PC-9 (cell line): ENCODE data around the gene CD2. TPM values are rescaled to one million over a fixed set of nuclear protein-coding genes. Genes with fewer than 3 reads are reported as not detected.

Experiments
- BruUV-seq: library from RNA; stranded (reverse); fragments of 400-500 nt; replicated peaks from 2 replicates; lab custom pipeline; 2021; lab: Mats Ljungman, UMichigan
- CTCF ChIA-PET: fragments of 300-600 bp; sonication (Branson Sonifier 250); formaldehyde crosslinking; loops from one replicate; lab custom pipeline; 2022; ENCODE audit warnings: antibody characterized with exemption; lab: Charles Lee
- POLR2A ChIA-PET: fragments of 300-600 bp; sonication (Branson Sonifier 250); formaldehyde crosslinking; loops from one replicate; lab custom pipeline; 2022; ENCODE audit warnings: antibody characterized with exemption; ENCODE audit not compliant: unreplicated experiment; lab: Charles Lee
- DNase-seq, 2 experiments: peaks; one replicate each; pipeline versions ENCODE4 v3.0.0 to v3.0.0-alpha.2; 2015 to 2022; ENCODE audit warnings: mixed read lengths in 1 of 2
- H2AFZ ChIP-seq: fragments of 200-600 bp; sonication (generic); 2 replicates; pipeline ENCODE4 v1.8.1; 2017; ENCODE audit warnings: antibody characterized with exemption
- H3F3A ChIP-seq: fragments of 200-600 bp; sonication (generic); 2 replicates; pipeline ENCODE4 v1.8.1; 2017; ENCODE audit warnings: antibody characterized with exemption, mild to moderate bottlenecking, low read depth; ENCODE audit not compliant: insufficient read depth
- H3K27ac ChIP-seq: fragments of 200-600 bp; sonication (generic); 2 replicates; pipeline ENCODE4 v1.6.1; 2016; ENCODE audit warnings: mixed run types
- H3K27me3 ChIP-seq: fragments of 200-600 bp; sonication (generic); 2 replicates; pipeline ENCODE4 v1.6.1; 2016; ENCODE audit warnings: low read depth, mixed run types; ENCODE audit not compliant: insufficient read depth
- H3K36me3 ChIP-seq: fragments of 200-600 bp; sonication (generic); 2 replicates; pipeline ENCODE4 v1.6.1; 2016; ENCODE audit warnings: low read depth, mixed run types
- H3K4me1 ChIP-seq: fragments of 200-600 bp; sonication (generic); replicated peaks from 2 replicates; pipeline ENCODE4 v1.6.1; 2016; ENCODE audit warnings: mixed run types; ENCODE audit not compliant: insufficient read depth
- H3K4me2 ChIP-seq: fragments of 200-600 bp; sonication (generic); 2 replicates; pipeline ENCODE4 v1.6.1; 2017; ENCODE audit warnings: mixed run types
- H3K4me3 ChIP-seq: fragments of 200-600 bp; sonication (generic); 2 replicates; pipeline ENCODE4 v1.6.1; 2016; ENCODE audit warnings: mixed run types
- H3K79me2 ChIP-seq: fragments of 200-600 bp; sonication (generic); 2 replicates; pipeline ENCODE4 v1.6.1; 2017; ENCODE audit warnings: low read depth, mixed run types
- H3K9me2 ChIP-seq: fragments of 200-600 bp; sonication (generic); 2 replicates; pipeline ENCODE4 v1.8.1; 2017; ENCODE audit warnings: mild to moderate bottlenecking; ENCODE audit not compliant: insufficient read depth
- H3K9me3 ChIP-seq: fragments of 200-600 bp; sonication (generic); 2 replicates; pipeline ENCODE4 v1.8.1; 2016; ENCODE audit warnings: low read depth; ENCODE audit not compliant: insufficient read depth
- H4K20me1 ChIP-seq: fragments of 200-600 bp; sonication (generic); 2 replicates; pipeline ENCODE4 v1.8.1; 2017; ENCODE audit not compliant: insufficient read depth
- EZH2 ChIP-seq: fragments of 200-600 bp; sonication (generic); IDR thresholded peaks from 2 replicates; pipeline ENCODE4 v1.8.0; 2017; ENCODE audit warnings: antibody characterized with exemption, low read depth
- intact Hi-C: fragments of 100-400 bp; cut with micrococcal nuclease; formaldehyde crosslinking; loops from one replicate; pipeline ENCODE4 v1.10.0; 2022; ENCODE audit not compliant: unreplicated experiment
- total RNA-seq: library from RNA; stranded (reverse); gene quantifications from 2 replicates; pipeline ENCODE4 v1.2.3, GENCODE V29; 2021
- TF ChIP-seq, protein P1 (sequence below): fragments of 200-600 bp; sonication (generic); conservative IDR thresholded peaks from 2 replicates; pipeline ENCODE4 v1.6.1; 2017; ENCODE audit warnings: mixed run types, antibody characterized with exemption, mild to moderate bottlenecking, moderate library complexity

The CD2 gene
- total RNA-seq, 1 experiment from 2014 or later: not detected

DNA sequence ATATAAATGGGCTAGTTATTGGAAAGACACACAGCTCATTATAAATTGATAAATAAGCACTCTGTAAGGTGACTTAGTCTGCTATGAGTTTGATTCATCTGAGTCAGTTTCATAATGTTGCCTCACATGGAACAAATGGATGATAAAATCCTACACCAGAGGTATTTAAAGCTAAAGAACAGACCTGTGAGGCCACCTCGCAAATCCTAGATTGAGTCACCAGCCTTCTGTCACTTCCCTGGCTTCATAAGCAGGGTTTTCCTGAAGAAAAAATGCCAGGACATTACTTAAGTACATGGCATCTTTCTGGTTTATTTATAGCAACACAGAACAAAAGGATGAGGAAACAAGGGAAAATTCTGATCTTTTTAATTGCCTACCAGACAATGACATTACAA lies 18.4 kb downstream of the CD2 start:
- intact Hi-C loops: no loop called here
- Histone ChIP-seq H3F3A (peaks cover 8% of the 10 kb centered on the region; the same call in 1 of the 2 replicates), H3K27me3 (no peaks in the 10 kb centered on the region), H4K20me1 (no peaks in the 10 kb centered on the region), H3K9me3 (no peaks in the 10 kb centered on the region), H3K4me1 (peaks cover 13% of the 10 kb centered on the region), H3K27ac (0 out of 2 replicates have a peak overlapping the region, but pooled peaks have one; percentile 5), H2AFZ (no peak overlapping the region), H3K9me2 (no peaks in the 10 kb centered on the region), H3K79me2 (no peaks in the 10 kb centered on the region), H3K4me3 (no peak overlapping the region), H3K36me3 (no peaks in the 10 kb centered on the region), H3K4me2 (0 out of 2 replicates have a peak overlapping the region, but pooled peaks have one; percentile 9)
- TF ChIP-seq, protein P1, sequence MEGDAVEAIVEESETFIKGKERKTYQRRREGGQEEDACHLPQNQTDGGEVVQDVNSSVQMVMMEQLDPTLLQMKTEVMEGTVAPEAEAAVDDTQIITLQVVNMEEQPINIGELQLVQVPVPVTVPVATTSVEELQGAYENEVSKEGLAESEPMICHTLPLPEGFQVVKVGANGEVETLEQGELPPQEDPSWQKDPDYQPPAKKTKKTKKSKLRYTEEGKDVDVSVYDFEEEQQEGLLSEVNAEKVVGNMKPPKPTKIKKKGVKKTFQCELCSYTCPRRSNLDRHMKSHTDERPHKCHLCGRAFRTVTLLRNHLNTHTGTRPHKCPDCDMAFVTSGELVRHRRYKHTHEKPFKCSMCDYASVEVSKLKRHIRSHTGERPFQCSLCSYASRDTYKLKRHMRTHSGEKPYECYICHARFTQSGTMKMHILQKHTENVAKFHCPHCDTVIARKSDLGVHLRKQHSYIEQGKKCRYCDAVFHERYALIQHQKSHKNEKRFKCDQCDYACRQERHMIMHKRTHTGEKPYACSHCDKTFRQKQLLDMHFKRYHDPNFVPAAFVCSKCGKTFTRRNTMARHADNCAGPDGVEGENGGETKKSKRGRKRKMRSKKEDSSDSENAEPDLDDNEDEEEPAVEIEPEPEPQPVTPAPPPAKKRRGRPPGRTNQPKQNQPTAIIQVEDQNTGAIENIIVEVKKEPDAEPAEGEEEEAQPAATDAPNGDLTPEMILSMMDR: no peak
- no peak for TF ChIP-seq EZH2
- ChIA-PET POLR2A (no interaction called here), CTCF (interaction anchor here (0.6 kb wide), 3 partner anchors 16 to 628 kb away, joined by 5 to 6 read pairs (median 5); no protein-coding TSS in a partner anchor)
- DNase-seq: peak in 1 of 2 experiments; percentile 72
- no TSS peak for BruUV-seq

DNA sequence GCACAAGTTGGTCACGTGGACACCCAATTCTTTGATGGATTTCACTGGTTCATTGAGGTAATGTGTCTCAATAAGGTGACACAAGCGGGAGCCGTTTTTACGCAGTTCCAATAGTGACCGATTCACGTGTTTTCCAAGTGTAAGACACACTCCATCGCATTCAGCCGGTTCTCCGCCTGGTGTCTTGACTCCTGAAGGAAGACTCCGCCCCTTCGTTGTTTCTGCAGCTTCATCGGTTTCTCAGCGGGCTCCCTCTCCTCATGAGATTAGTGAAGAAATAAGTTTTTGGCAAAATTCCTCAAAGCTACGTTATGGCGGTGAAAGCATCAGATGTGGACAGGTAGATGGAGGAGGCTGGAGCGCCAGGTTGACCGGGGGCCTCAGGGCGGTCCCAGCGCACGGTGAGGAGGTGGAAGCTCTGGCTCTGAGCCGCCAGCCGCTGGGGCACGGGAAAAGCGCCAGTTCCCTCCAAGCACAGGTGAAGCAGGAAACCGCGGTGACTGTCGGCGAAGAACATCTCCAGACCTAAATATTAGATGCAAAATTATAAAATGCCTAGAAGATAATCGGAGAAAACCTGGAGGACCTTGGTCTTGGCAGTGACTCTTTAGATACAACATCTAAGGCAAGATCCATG lies 21.0 kb downstream of the CD2 start:
- Histone ChIP-seq H3K36me3 (no peaks in the 10 kb centered on the region), H3K9me3 (no peaks in the 10 kb centered on the region), H3K9me2 (no peaks in the 10 kb centered on the region), H3K4me3 (no peak overlapping the region), H4K20me1 (no peaks in the 10 kb centered on the region), H3K79me2 (no peaks in the 10 kb centered on the region), H3K4me2 (no peak overlapping the region), H3F3A (peaks cover 8% of the 10 kb centered on the region; the same call in 1 of the 2 replicates), H3K27me3 (no peaks in the 10 kb centered on the region), H3K27ac (no peak overlapping the region), H2AFZ (no peak overlapping the region), H3K4me1 (peaks cover 20% of the 10 kb centered on the region)
- ChIA-PET CTCF (no interaction called here), POLR2A (no interaction called here)
- intact Hi-C loops: no loop called here
- no TSS peak for BruUV-seq
- TF ChIP-seq EZH2: no peak
- TF ChIP-seq, protein P1: no peak
- no peak for DNase-seq

DNA sequence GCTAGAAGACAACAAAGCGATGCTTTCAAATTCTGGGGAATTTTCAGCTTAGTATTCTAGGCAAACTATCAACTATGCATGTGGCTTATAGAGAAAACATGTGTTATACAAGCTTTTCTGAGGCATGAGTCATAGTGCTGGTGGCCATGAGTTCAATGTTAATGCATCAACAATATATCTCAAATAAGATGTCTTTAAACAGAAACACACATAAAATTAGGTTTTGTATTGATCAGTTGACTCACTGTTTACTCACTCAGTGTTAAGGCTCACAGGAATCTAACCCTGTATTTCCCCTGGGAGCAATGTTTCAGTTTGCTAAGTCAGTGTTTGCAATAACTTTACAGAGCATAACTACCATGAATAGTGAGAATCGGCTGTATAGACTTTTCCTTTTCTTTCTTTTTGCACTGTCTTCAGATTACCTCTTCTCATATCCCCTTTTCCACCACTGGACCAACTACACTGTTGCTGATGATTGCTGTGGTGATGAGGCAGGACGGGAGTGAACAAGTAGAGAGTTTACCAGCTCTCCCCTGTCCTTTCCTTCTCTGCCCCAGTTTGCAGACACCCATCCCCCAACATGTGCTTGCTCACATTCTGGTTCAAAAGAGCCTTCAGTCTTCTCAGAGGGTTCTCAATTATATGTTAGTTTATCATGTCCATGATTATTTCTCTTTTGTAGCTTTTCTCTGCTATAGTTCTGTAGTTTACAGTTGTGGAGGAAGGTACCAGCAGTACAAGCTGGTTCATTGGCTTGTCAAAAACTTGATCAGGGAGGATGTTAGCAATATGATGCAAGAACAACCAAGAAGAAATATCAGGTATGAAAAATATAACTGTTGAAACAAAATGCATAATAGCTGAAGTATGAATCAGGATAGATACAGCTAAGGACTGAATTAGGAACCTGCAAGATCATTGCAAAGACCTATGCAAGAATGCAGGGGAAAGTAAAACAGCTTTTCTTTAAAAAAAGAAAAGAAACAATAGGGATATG lies 23.9 kb downstream of the CD2 start:
- CTCF ChIA-PET: no interaction called here
- BruUV-seq: no TSS peak

More for the DNA sequence above, 23.9 kb downstream of the CD2 start:
- Histone ChIP-seq H3K4me2 (0 out of 2 replicates have a peak overlapping the region, but pooled peaks have one; percentile 4), H3K4me1 (peaks cover 11% of the 10 kb centered on the region; the same call in 1 of the 2 replicates), H3K9me2 (no peaks in the 10 kb centered on the region), H3K27me3 (no peaks in the 10 kb centered on the region), H3K27ac (no peak overlapping the region), H3K36me3 (no peaks in the 10 kb centered on the region), H3K4me3 (no peak overlapping the region), H2AFZ (no peak overlapping the region), H3K9me3 (no peaks in the 10 kb centered on the region), H4K20me1 (no peaks in the 10 kb centered on the region), H3K79me2 (no peaks in the 10 kb centered on the region), H3F3A (no peaks in the 10 kb centered on the region)
- POLR2A ChIA-PET: no interaction called here
- TF ChIP-seq, protein P1: no peak
- TF ChIP-seq EZH2: no peak
- intact Hi-C loops: no loop called here
- peak in 1 of 2 experiments; percentile 37 for DNase-seq
